ENCODE data around the gene MYLK2.

MYLK2 gene

GRCh38 chr20:31835554-31835953 is 16.4 kb downstream of the MYLK2 start:
- no peak for DNase-seq (ENCODE audit: low spot score)

DNA sequence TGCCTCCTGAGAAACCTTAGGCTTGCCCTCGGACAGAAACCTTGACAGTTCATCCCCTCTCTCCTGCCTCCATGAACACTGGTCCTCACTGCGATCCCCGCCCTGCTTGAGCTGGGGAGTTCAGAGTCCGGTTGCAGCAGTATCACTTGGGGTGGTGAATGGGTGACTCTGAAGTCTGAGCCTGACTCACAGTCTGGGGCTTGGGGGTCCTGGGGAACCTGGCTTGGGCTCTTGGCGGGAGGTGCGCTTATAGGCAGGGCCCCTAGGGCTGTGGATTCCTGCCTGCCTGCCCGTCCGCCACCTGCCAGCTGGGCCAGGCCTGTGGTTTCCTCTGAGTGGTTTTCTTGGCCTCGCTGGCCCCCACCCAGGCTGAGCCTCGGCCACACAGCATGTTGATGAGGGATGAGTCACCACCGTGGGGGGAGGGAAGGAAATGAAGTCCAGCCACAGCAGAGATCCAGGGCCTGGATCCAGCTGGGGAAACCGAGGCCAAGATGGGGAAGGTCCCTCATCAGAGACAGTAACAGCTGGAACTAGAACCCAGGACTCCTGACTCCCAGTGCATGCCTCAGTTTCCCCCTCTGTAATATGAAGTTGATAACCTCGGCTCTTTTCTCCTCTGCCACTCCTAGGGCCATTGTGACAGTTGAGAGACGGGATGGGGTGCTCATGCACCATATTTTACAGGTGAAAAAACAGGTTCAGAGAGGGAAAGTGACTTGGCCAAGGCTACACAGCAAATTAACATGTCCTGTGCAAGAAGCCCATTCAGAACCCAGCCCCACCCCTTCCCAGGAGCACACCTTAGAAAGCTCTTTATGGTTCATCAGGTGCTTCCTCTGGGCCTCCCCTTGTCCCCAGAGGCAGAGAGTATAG is 17.1 kb downstream of the MYLK2 start:
- DNase-seq (ENCODE audit: low spot score), result no peak

- DNase-seq (ENCODE audit: low spot score), result no peak
These were observed 17.9 kb downstream of the MYLK2 start for GRCh38 chr20:31836853-31837608.

DNA sequence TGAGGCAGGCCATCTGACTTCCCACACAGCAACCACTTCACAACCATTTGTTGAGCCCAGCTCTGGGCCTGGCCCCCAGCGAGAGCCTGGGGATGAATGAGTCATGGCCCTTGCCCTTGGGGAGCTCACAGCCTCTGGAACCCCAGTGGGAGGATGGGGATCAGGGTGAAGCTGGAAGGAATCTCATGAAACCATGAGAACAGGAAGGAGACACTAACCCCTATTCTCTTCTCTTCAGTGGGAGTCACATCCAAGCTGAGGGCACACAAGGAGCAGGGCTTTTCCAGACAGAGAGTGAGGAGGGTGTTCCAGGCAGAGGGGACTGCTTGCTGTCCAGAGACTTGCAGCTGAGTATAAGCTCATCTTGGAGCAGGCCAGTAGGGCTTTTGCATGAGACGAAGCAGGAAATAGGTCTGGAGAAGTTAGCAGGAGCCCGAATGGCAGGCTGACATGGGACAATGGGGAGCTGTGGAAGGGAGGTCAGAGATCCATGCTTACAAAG is 18.8 kb downstream of the MYLK2 start:
- no peak for DNase-seq (ENCODE audit: low spot score)

- no peak for DNase-seq (ENCODE audit: low spot score)
These were observed 19.6 kb downstream of the MYLK2 start for GRCh38 chr20:31838646-31839292.

DNA sequence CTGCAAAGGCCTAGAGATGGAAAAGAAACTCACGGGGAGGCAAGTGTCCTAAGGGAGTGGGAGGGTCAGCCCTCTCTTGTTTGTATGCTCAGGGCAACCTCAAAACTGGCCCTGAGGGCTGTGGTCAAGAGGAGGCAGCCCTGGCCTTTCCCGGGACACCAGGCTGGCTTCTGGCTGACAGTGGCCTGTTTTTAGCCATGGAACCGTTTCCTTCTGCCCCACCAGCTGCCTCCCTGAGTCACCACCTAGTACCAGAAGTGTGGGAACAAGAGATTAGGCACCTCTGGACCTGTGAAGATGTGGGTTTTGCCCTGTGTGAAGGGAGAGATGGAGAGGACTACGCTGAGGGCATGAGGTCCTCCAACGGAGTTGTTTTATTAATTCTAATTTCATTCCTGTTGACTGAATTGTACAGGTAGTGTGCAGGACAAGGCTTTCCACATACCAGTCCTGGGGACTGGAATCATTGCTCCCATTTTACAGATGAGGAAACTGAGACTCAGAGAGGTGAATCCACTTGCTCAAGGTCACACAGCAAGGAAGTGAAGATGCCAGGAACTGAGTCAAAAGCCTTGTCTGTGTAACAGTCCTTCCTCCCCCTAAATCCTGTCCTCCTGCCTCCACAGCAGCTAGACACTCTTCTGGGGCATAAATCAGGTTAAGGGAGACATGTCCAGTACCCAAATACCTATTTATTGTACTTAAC is 20.8 kb downstream of the MYLK2 start:
- no peak for DNase-seq (ENCODE audit: low spot score)

GRCh38 chr20:31840906-31841816 is 22.0 kb downstream of the MYLK2 start:
- DNase-seq (ENCODE audit: low spot score), result no peak

GRCh38 chr20:31841928-31842327 is 22.8 kb downstream of the MYLK2 start:
- no peak for DNase-seq (ENCODE audit: low spot score)

DNA sequence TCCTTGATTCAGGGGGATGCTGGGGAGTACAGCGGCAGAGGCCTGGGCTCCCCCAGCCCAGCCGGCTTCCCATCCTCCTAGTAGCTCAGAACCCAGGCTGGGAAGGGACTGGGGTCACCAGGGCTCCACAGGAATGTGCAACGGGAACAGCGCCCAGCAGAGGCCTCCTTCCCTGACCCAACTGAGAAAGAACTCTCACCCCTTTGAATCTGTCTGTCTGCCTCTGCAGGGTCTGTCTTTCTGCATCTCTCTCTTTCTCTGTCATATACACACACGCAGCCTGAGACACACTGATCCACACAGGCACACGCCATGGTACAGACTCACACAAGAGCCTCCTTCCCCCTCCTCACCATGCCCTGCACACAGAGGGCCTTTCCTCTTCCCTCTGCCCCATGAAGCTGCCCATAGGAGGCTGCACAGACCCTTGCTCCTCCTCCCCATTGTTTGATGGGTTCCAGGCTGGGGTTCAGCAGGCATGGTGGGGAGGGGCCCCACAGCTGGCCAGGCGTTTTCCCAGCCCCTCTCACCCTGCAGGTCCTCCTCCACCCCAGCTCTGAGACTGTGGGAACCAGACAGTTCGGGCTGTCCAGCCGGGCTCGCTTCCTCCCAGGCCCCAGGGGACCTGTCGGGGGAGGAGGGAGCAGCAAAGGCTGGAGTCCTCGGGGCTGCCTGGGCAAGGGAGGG is 23.5 kb downstream of the MYLK2 start:
- no peak for DNase-seq (ENCODE audit: low spot score)

DNA sequence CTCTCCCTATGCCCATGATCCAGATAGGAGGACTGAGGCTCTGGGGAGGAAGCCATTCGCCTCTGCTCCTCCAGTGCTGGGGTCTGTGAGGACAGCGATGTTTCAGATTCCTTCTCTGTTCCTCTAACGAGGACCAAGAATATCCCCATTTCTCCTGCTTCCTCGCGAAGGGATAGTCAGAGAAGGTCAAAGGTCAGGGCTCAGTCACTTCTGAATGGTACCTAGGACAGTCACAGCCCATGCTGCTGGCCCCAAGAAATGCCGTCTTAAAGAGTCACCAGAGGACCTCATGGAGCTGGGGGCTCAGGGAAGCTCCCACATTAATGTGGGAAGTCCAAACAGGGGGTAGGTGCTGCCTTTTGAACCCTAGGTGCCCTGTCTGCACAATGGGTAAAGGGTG is 24.1 kb downstream of the MYLK2 start:
- DNase-seq (ENCODE audit: low spot score), result no peak

GRCh38 chr20:31843881-31844280 is 24.7 kb downstream of the MYLK2 start:
- DNase-seq (ENCODE audit: low spot score), result no peak

DNA sequence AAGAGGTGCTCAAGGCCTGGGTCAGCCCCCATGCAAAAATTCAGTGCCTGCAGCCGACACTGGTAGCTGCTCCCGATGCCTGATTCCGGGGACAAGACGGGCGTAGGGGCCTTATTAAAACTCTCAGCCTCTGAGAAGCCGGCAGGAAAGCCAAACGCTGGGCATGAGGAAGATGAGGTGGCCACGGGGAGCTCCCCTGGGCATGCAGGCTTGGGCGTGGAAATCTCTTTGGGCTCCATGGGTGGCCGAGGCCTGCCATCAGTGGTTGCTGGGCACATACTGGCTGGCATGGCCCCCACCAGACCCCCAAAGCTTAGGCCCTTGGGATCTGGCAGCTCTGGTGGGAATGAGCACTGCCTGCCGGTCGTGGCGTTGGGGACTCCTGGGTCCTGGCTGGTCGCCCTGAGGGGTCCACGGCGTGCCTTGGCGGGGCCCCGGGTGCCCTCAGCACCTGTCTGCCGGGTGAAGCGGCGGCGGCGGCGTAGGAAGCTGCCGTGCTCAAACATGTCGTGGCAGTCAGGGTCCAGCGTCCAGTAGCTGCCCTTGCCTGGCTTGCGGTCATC is 25.7 kb downstream of the MYLK2 start:
- DNase-seq (ENCODE audit: low spot score), result no peak

DNA sequence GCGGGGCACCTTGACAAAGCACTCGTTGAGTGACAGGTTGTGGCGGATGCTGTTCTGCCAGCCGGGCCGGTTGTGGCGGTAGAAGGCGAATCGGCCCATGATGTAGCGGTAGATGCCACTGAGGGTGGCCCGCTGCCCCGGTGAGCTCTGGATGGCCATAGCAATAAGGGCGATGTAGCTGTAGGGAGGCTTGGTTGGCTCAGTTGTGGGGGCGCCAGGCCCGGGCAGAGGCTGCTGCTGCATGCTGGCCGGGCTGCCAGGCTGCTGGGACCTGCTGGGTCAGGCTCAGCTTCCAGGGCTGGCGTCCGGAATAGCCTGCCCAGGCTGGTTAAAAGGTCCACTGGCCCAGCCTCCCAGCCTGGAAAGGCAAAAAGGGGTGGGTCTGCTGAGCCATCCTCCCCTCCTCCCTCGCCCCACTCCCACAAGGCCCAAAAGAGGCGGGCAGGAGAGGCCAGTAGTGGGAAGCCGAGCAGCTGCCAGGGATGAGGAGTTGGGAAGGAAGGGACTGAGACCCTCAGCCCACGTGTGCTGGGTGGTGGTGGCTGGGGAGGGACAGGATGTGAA is 26.2 kb downstream of the MYLK2 start, which contains the start of gene FOXS1:
TSS of gene FOXS1 (minus strand) at position 305 of the 564 bp plus-strand sequence. CDS start at position 243, 62 bp downstream.
- DNase-seq (ENCODE audit: low spot score), result peak; percentile 84

DNA sequence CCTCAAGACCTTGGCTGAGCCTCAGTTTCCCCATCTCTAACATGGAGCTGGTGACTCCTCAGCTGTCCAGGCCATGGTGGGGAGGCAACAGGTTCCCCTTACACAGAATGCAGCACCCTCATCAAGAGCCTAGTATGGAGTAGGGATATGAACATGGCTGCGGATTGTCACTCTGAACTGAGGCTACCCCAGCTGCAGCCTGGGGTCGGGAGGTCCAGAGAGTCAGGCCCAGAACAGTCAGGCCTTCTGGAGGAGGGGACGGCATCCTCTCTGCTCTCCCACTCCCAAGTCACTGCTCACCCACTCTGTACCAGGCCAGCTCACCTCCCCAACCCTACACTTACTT is 27.6 kb downstream of the MYLK2 start:
- DNase-seq (ENCODE audit: low spot score), result no peak

DNA sequence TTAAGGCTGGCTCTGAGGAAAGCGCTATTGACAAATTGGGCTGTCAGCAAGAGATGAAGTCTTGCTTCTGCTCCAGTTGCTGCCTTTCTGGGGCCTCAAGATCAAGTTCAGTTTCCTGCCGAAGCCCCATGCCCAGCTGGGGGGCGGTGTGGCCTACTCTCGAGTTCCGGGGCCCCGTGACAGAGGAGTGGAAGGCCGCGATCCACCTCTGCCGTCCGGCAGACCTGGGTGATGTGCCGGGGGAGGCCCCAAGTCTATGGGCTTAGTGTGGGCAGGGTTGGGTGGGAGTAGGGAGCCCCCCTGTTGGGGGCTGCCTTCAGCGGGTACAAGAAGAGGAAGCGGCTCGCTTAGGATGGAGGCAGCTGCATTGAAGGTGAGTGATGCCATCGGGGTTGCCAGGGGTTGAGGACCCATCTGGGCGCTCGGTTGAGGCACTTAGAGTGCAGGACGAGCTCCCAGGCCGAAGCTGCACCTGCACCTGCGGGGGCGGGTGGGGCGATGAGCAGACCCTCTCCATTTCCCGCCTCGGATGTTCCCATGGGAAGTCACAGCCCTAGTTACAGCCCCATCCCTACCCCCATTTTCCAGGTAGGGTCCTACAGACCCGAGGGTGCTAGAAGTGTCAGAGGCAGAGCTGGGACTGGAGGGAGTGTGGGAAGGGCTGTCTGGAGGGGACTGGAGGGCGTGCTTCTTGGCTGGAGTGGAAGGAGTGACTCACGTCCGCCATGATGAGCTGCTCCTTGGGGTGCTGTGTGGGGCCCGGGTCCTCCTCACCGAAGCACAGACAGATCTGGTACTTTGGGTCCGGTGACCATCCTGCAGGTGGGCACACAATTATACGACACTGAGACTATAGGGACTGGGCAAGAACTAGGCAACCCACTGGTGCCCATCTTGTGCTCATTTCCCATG is 29.2 kb downstream of the MYLK2 start:
- no peak for DNase-seq (ENCODE audit: low spot score)

- DNase-seq (ENCODE audit: low spot score), result no peak
These were observed 30.3 kb downstream of the MYLK2 start for GRCh38 chr20:31849306-31849930.

- DNase-seq (ENCODE audit: low spot score), result no peak
These were observed 32.2 kb downstream of the MYLK2 start for GRCh38 chr20:31851240-31851955.
